ENCODE results near the gene POLN.

The POLN gene

DNA sequence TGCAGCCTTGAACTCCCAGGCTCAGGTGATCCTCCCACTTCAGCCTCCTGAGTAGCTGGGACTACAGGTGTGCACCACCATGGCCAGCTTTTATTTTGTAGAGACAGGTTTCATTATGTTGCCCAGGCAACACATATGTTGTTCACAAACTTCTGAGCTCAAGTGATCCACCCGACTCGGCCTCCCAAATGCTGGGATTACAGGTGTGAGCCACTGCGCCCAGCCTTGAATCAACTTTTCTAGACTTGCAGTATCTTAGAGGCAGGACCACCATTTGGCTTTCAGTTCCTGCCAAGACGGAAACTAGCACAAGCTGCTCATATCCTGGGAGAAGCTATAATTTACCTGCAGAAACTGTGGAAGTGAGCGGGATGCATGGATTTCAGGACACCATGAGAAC is 162.9 kb downstream of the POLN start:
- no peak for DNase-seq

DNA sequence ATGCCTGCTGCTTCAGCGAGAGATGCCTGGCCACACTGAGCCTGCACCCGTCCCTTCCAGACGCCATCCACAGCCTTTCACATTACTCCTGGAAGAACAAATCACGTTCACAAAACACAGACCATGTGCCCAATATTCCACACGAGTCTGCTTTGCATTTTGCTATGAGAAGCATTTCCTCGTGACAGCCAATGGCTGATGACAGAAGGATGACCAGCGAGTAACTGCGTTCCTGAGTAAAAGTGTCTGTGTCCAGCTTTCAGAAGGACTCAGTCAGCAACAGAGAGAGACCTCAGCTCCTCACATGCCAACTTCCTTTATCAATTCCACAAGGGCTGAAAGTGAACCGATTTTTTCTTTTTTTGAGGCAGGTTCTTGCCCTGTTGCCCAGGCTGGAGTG is 163.3 kb downstream of the POLN start:
- no peak for DNase-seq

- no peak for DNase-seq
Measured at GRCh38 chr4:2077537-2078460, 164.1 kb downstream of the POLN start.

GRCh38 chr4:2076908-2077536 is 164.9 kb downstream of the POLN start:
- DNase-seq: no peak

- DNase-seq: no peak
Measured at GRCh38 chr4:2075987-2076907, 165.7 kb downstream of the POLN start.

- no peak for DNase-seq
Measured at GRCh38 chr4:2075171-2075986, 166.5 kb downstream of the POLN start.

GRCh38 chr4:2074588-2074987 is 167.3 kb downstream of the POLN start:
- no peak for DNase-seq

GRCh38 chr4:2073808-2074481 is 168.0 kb downstream of the POLN start:
- no peak for DNase-seq

GRCh38 chr4:2072971-2073807 is 168.7 kb downstream of the POLN start:
- no peak for DNase-seq

GRCh38 chr4:2071912-2072867 is 169.7 kb downstream of the POLN start:
- DNase-seq: no peak

- DNase-seq: no peak
Measured at GRCh38 chr4:2071252-2071911, 170.5 kb downstream of the POLN start.

DNA sequence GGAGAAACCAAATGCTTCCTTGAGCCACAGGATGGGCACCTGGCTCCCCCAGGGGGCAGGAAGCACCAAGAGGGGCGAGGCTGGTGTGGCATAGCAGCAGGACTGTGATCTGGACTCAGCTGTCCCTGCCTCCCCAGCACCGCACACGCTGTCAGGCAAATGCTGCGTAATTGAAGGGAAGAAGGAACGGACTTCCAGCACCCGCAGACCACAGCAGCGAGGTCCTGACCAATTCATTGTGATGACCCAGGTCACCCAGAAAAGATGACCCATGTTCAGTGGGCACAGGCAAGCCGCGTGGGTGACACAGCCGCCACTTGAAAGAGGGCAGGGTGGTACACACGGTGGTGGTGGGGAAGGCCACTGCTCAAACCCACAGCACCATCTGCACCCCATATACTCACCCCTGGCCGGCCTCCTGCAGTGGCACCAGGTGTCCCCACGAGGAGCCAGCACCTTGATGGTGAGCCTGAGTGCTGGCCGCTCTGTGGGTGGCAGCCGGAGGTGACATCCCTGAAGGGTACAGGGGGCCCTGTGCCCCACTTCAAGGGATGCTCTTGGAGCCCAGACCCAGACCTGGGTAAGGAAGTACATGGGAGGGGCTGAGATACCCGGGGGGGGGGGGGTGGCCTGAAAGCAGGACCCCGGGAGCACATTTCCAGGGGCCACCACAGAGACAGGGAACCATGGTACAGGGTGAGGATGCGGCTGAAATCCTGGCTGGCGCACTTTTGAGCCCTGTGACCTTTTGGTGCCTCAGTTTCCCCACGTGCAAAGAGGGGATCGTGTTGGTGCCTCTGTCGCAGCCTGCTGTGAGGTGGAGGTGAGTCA is 171.3 kb downstream of the POLN start:
- no peak for DNase-seq

DNA sequence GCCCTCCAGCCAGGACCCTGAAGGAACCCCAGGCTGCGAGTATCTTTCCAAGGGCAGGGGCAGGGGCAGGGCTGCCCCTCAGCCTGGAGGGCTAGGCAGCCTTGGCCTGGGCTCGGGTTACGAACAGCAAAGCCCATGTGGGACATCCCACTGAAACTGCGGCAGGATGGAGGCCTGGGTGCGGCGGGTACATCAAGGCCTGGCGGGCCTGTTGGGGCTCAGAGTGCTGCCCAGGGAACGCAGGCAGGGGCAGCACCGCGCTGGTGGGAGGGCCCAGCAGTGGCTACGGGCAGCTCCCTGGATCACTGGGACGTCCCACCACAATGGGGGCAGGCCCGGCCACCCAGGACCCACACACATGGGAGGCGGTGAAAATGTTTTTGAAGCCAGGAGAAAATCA is 171.9 kb downstream of the POLN start:
- DNase-seq: no peak

DNA sequence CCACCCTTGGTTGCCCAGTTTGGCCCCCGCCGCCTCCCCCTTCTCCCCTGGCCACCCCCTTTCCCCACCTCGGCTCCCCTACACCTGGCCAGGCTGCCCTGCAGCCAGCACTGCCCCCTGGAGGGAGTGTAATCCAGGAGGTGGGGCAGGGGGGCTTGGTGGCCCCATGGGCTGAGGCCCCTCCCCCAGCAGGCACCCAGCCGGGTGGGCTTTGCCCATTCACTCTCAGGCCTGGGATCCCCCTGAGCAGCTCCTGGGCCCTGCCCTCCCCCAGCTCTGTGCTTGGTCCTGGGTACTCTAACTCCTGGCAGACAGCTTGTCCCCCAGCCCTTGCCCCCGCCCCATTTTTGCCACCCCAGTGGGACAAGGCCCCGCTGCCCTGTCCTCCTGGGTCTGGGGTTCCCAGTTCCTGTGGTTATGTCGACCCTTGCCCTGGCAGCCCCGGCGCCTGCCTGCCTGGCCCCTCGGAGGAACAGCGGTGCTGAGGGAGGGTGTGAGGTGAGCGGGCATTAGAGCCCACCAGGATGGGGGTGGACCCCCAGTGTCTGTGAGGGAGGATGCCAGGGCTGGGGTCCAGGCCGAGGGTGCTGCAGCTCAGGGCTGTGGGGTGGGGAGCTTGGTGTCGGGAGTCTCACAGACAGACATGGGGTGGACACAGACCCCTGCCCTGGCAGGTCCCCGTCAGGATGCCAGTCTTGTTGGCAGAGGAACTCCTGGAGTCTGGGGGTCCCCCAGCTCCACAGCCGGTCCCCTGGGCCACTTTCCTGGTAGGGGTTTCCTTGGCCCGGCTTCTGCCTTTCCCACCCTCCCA is 172.6 kb downstream of the POLN start:
- DNase-seq: no peak

DNA sequence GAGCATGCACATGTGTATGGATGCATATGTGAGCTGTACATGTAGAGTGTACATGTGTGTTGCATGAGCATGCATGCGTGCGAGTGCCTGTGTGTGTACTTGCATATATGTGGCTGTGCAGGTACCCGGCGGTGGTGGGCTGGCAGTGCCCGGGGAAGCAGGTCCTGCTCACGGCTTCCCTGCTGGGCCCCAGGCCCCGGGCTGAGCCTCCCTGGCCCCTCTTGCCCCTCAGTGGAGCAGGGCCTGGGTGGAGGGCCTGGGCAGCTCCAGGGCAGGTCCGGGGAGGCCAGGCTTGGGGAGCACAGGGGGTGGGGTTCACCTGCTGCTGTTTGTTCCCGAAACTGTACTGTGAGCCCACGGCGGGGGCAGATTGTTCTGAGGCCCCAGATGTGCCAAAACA is 173.4 kb downstream of the POLN start:
- no peak for DNase-seq

GRCh38 chr4:2068198-2068470 is 173.8 kb downstream of the POLN start:
- no peak for DNase-seq

GRCh38 chr4:2067446-2068197 is 174.3 kb downstream of the POLN start:
- no peak for DNase-seq

All from NCI-H748 treated with DMSO at 0.1 percent for 48 hours (cell line).